Cardiac fibroblast (primary cell): ENCODE results near the gene USP6NL.

Source experiments
- DNase-seq, 2 donors: peaks; one replicate each; pipeline versions ENCODE4 v3.0.0 to v3.0.0-alpha.2; 2010; ENCODE audit warnings: low read depth in 2 of 2
- H3K4me3 ChIP-seq, 2 donors: replicated peaks in 1 of 2; 1 replicate in 1 of 2; 2 replicates in 1 of 2; pipeline ENCODE4 v1.5.1; 2011; ENCODE audit warnings: low read depth in 2 of 2, low read length in 2 of 2, mild to moderate bottlenecking in 2 of 2, moderate library complexity in 1 of 2
- TF ChIP-seq, protein P1 (sequence below): IDR thresholded peaks from one replicate; pipeline ENCODE4 v1.5.1; 2011; ENCODE audit warnings: low read depth, mild to moderate bottlenecking, low read length, inconsistent platforms

Gene USP6NL

DNA sequence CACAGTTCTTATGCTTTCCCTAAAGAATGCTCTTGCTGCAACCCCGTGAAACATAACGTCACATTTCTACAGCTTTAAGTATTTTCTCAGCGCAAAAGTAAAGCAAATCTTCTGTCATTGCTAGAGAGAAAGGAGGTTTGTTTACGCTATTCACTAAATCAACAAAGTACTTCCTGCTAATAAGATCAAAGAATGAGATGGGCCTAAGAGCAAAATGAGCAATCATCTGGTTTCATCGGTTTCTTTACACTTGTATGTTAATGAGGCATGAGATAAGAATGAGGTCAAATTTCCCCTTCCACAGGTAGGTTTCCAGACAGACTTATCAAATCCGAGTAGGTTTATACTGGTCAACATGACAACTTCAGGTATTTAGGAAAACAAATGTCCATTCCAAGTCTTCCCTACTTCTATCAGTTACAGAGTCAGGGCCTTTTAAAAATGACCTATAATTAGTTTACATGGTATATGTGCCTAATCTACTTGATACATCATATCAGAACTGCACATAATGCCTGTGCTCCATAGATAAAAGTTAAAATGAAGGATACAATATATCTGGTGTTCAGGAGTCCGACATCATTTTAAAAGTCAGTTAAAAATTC, 8.4 kb downstream of the USP6NL start:
- DNase-seq = peak in 1 of 2 donors; percentile 12
- TF ChIP-seq, protein P1, sequence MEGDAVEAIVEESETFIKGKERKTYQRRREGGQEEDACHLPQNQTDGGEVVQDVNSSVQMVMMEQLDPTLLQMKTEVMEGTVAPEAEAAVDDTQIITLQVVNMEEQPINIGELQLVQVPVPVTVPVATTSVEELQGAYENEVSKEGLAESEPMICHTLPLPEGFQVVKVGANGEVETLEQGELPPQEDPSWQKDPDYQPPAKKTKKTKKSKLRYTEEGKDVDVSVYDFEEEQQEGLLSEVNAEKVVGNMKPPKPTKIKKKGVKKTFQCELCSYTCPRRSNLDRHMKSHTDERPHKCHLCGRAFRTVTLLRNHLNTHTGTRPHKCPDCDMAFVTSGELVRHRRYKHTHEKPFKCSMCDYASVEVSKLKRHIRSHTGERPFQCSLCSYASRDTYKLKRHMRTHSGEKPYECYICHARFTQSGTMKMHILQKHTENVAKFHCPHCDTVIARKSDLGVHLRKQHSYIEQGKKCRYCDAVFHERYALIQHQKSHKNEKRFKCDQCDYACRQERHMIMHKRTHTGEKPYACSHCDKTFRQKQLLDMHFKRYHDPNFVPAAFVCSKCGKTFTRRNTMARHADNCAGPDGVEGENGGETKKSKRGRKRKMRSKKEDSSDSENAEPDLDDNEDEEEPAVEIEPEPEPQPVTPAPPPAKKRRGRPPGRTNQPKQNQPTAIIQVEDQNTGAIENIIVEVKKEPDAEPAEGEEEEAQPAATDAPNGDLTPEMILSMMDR = no peak
- no peak overlapping the region for H3K4me3 ChIP-seq

- DNase-seq = no peak
- H3K4me3 ChIP-seq = no peak overlapping the region
- TF ChIP-seq, protein P1 = no peak
Observed at GRCh38 chr10:11602358-11602757, 9.1 kb downstream of the USP6NL start.

DNA sequence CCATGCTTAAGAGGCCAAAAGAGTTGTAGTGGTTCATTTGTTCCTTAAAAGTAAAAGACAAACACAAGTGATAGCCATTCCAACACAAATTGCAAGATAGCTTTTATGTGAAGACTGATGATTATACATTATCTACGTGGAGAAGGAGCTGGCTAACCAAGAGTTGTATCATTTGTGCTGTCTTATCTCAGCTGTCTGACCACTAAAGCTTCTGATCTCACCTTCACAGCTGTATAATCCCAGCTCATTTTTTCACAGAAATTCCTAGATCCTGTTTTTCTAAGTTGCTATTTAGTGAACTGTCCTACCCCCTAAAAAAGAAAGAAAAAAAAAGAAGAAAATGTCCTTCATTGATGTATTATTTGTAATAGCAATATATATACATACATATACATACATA, 9.8 kb downstream of the USP6NL start:
- TF ChIP-seq, protein P1 = no peak
- DNase-seq = no peak
- H3K4me3 ChIP-seq = no peak overlapping the region

- no peak for DNase-seq
- TF ChIP-seq, protein P1 = no peak
- no peak overlapping the region for H3K4me3 ChIP-seq
Observed at GRCh38 chr10:11600280-11600679, 11.2 kb downstream of the USP6NL start.

DNA sequence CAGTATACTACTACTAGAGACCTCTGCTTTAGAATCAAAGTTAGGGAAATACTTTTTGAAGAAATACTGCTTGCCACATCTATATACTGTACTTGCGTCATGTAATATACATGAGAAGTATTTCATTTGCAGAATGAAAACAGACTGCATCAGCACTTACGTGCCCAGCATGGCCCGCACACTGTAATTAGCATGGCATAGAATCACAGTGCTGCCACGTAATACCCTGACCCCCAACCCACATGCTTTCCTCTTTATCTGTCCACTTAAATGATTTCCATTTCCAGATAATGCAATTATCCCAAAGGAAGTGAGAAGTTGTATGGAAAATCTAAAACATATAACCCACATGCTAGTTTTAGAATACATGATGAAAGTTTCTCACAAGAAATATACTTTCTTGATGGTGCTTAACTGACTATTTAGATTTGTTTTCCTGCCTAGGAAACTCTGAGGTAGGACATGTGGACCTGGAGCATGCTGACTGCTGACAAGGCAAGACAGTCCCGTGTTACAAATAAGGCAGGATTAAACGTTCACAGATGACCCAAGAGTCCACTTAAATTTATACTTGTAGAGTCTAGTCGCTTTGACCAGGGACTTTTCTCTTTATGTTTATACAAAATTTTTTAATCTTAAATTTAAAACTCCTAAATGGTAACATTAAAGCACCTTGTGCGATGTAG, 12.6 kb downstream of the USP6NL start:
- H3K4me3 ChIP-seq = no peak overlapping the region
- TF ChIP-seq, protein P1 = no peak
- DNase-seq = no peak

- TF ChIP-seq, protein P1 = no peak
- DNase-seq = no peak
Observed at GRCh38 chr10:11597470-11597869, 14.0 kb downstream of the USP6NL start.

DNA sequence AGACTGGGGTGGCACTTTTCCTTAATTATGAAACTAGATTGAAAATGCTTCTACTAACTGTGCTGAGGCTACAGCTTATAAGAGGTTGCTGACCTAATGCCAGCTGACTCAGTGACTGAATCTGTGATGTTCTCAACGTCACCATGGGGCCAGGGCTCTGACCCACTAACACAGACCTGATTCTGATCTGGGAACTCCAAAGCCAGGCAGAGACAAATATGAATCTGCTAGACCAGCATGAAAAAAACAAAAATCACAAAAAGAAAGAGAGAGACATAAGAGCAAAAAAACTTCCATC, 16.1 kb downstream of the USP6NL start:
- H3K4me3 ChIP-seq = no peak overlapping the region
- peak; percentile 54 to 73 for DNase-seq
- TF ChIP-seq, protein P1 = no peak

More at GRCh38 chr10:11597470-11597869, 14.0 kb downstream of the USP6NL start:
- H3K4me3 ChIP-seq = no peak overlapping the region
